IMR-90 (cell line): ENCODE measurements around the gene ATRNL1. TPM values are rescaled to one million over a fixed set of nuclear protein-coding genes. Genes with fewer than 3 reads are reported as not detected.

Experiments used
- ATAC-seq: fragments of 200-7000 bp; cut with Tn5 transposase; 2 replicates; pipeline ENCODE4 v1.9.1; 2020; ENCODE audit warnings: low read depth, mild to moderate bottlenecking, moderate library complexity
- BruUV-seq: library from RNA; stranded (reverse); fragments of 400-500 nt; replicated peaks from 2 replicates; lab custom pipeline; 2021; lab: Mats Ljungman, UMichigan
- CTCF ChIA-PET: fragments of 300-600 bp; formaldehyde crosslinking; extraction: SDS; loops from one replicate; lab custom pipeline; 2021; ENCODE audit warnings: antibody characterized with exemption; lab: Yijun Ruan, JAX
- POLR2A ChIA-PET: fragments of 300-600 bp; sonication (Branson Sonifier 250); formaldehyde crosslinking; loops from one replicate; lab custom pipeline; 2022; ENCODE audit warnings: antibody characterized with exemption; ENCODE audit not compliant: unreplicated experiment; lab: Charles Lee
- DNase-seq: peaks from one replicate; pipeline ENCODE4 v3.0.0; 2013
- H2AFZ ChIP-seq: replicated peaks from 2 replicates; pipeline ENCODE3; 2013; ENCODE audit warnings: low read length, mild to moderate bottlenecking; ENCODE audit not compliant: poor library complexity
- H2AK5ac ChIP-seq: 2 replicates; pipeline ENCODE4 v1.6.1; 2013; ENCODE audit warnings: low read depth, low read length, inconsistent platforms
- H2AK9ac ChIP-seq: replicated peaks from 2 replicates; pipeline ENCODE3; 2013; ENCODE audit warnings: mild to moderate bottlenecking, low read depth, low read length, moderate library complexity; ENCODE audit not compliant: poor library complexity
- H2BK120ac ChIP-seq: 2 replicates; pipeline ENCODE4 v1.6.1; 2013; ENCODE audit warnings: low read depth, low read length, inconsistent platforms
- H2BK15ac ChIP-seq: 3 replicates; pipeline ENCODE4 v1.6.1; 2013; ENCODE audit warnings: low read depth, low read length, inconsistent platforms
- H2BK20ac ChIP-seq: 2 replicates; pipeline ENCODE4 v1.6.1; 2013; ENCODE audit warnings: low read depth, mild to moderate bottlenecking, inconsistent platforms, low read length, moderate library complexity
- H2BK5ac ChIP-seq: 2 replicates; pipeline ENCODE4 v1.6.1; 2013; ENCODE audit warnings: mild to moderate bottlenecking, low read depth, low read length, inconsistent platforms; ENCODE audit not compliant: poor library complexity, severe bottlenecking
- H3K14ac ChIP-seq: replicated peaks from 2 replicates; pipeline ENCODE4 v1.6.1; 2013; ENCODE audit warnings: low read depth, low read length, inconsistent platforms
- H3K18ac ChIP-seq: 2 replicates; pipeline ENCODE4 v1.6.1; 2013; ENCODE audit warnings: low read depth, low read length, control low read depth
- H3K23ac ChIP-seq: 2 replicates; pipeline ENCODE4 v1.6.1; 2013; ENCODE audit warnings: low read depth, low read length, inconsistent platforms
- H3K27ac ChIP-seq: 2 replicates; pipeline ENCODE4 v1.5.1; 2013; ENCODE audit warnings: mild to moderate bottlenecking, control low read depth, low read length; ENCODE audit not compliant: insufficient read depth
- H3K27me3 ChIP-seq: 2 replicates; pipeline ENCODE4 v1.6.1; 2013; ENCODE audit warnings: low read length; ENCODE audit not compliant: control insufficient read depth, insufficient read depth
- H3K36me3 ChIP-seq: 2 replicates; pipeline ENCODE4 v1.6.1; 2013; ENCODE audit warnings: low read length, mixed read lengths; ENCODE audit not compliant: control insufficient read depth, insufficient read depth
- H3K4ac ChIP-seq: 2 replicates; pipeline ENCODE4 v1.6.1; 2013; ENCODE audit warnings: low read depth, low read length, inconsistent platforms
- H3K4me1 ChIP-seq: 2 replicates; pipeline ENCODE4 v1.6.1; 2013; ENCODE audit warnings: low read length, mixed read lengths; ENCODE audit not compliant: control insufficient read depth, insufficient read depth
- H3K4me2 ChIP-seq: 2 replicates; pipeline ENCODE4 v1.6.1; 2013; ENCODE audit warnings: low read depth, mild to moderate bottlenecking, control low read depth, low read length, moderate library complexity
- H3K4me3 ChIP-seq: 2 replicates; pipeline ENCODE4 v1.5.1; 2013; ENCODE audit warnings: low read depth, mild to moderate bottlenecking, control low read depth, low read length, moderate library complexity; ENCODE audit not compliant: insufficient read depth
- H3K56ac ChIP-seq: 2 replicates; pipeline ENCODE4 v1.6.1; 2013; ENCODE audit warnings: low read length, inconsistent platforms; ENCODE audit not compliant: insufficient read depth; ENCODE audit errors: extremely low read depth
- H3K79me1 ChIP-seq, 2 experiments: 2 replicates each; pipeline ENCODE4 v1.6.1; 2013; ENCODE audit warnings: low read length in 2 of 2, inconsistent platforms in 1 of 2, low read depth in 1 of 2
- H3K9ac ChIP-seq: 2 replicates; pipeline ENCODE4 v1.6.1; 2013; ENCODE audit warnings: low read depth, low read length, control low read depth
- H3K9me1 ChIP-seq: 2 replicates; pipeline ENCODE4 v1.6.1; 2013; ENCODE audit warnings: low read length, inconsistent platforms; ENCODE audit not compliant: insufficient read depth
- H3K9me3 ChIP-seq: 2 replicates; pipeline ENCODE4 v1.6.1; 2013; ENCODE audit warnings: low read length; ENCODE audit not compliant: control insufficient read depth, insufficient read depth
- H4K20me1 ChIP-seq: 2 replicates; pipeline ENCODE4 v1.6.1; 2013; ENCODE audit warnings: low read length, inconsistent platforms; ENCODE audit not compliant: insufficient read depth
- H4K5ac ChIP-seq: 2 replicates; pipeline ENCODE4 v1.6.1; 2013; ENCODE audit warnings: mild to moderate bottlenecking, low read depth, low read length, control low read depth
- H4K8ac ChIP-seq, 2 experiments: 2 replicates each; pipeline ENCODE4 v1.6.1; 2013; ENCODE audit warnings: low read depth in 2 of 2, low read length in 2 of 2, control low read depth in 1 of 2, inconsistent platforms in 1 of 2
- H4K91ac ChIP-seq: 2 replicates; pipeline ENCODE4 v1.6.1; 2013; ENCODE audit warnings: low read depth, low read length, inconsistent platforms; ENCODE audit not compliant: insufficient read depth
- FOS ChIP-seq: fragments of 150-350 bp; IDR thresholded peaks from 2 replicates; pipeline ENCODE4 v1.6.1; 2016; ENCODE audit warnings: low read depth, low read length
- RAD21 ChIP-seq: IDR thresholded peaks from 2 replicates; pipeline ENCODE4 v1.6.1; 2012; ENCODE audit warnings: low read length, improper control_type of control experiment
- WGBS, 2 experiments: methylation state at CpG; one replicate each; pipeline versions ENCODE4 v1.1.5 to v1.1.7; 2013; ENCODE audit warnings: missing lambda C conversion rate in 2 of 2; ENCODE audit not compliant: insufficient read length in 1 of 2; ENCODE audit errors: extremely low coverage in 2 of 2; 5-methylcytosine and 5-hydroxymethylcytosine counted together
- dilution Hi-C: fragments of 300-500 bp; cut with HindIII; formaldehyde crosslinking; loops from one replicate; pipeline ENCODE4 v1.14.3; 2018; ENCODE audit warnings: low sequenced_read_pairs; ENCODE audit not compliant: unreplicated experiment
- in situ Hi-C: fragments of 300-500 bp; cut with MboI; formaldehyde crosslinking; loops from 3 replicates; pipeline ENCODE4 v1.14.3; 2019; ENCODE audit warnings: low sequenced_read_pairs, inconsistent platforms, mixed read lengths
- intact Hi-C: fragments of 100-400 bp; cut with micrococcal nuclease; formaldehyde crosslinking; loops from 2 replicates; pipeline ENCODE4 v1.10.0; 2022
- polyA plus RNA-seq, 3 experiments: library from polyadenylated mRNA; depleted of rRNA; stranded (reverse); fragments of >200 nt; gene quantifications; 2 replicates each; pipeline ENCODE4 v1.2.3, GENCODE V29; 2012; ENCODE audit warnings: low replicate concordance in 1 of 3
- total RNA-seq: library from RNA; depleted of rRNA; stranded (reverse); fragments of >200 nt; gene quantifications from 2 replicates; pipeline ENCODE4 v1.2.3, GENCODE V29; 2012

ATRNL1 gene
- total and polyA plus RNA-seq, 2 of the 4 experiments (the other 2 are of a cell fraction): 0.18 to 0.19 TPM

GRCh38 chr10:115219203-115219602 lies 126.0 kb downstream of the ATRNL1 start:
- no peak overlapping the region for H2BK20ac ChIP-seq
- H3K27ac ChIP-seq: no peak overlapping the region
- H4K5ac ChIP-seq: no peak overlapping the region
- DNase-seq: no peak
- H4K91ac ChIP-seq: no peak overlapping the region
- ChIA-PET POLR2A (no interaction called here), CTCF (no interaction called here)
- H2AK9ac ChIP-seq: no peak overlapping the region
- no peaks in the 10 kb centered on the region for H3K9me3 ChIP-seq
- H3K4me3 ChIP-seq: no peak overlapping the region
- H2BK120ac ChIP-seq: no peak overlapping the region
- H2AK5ac ChIP-seq: no peak overlapping the region
- no peak overlapping the region for H3K4ac ChIP-seq
- ATAC-seq: no peak
- no CpG with 5 or more reads among the region's 3 CpGs for WGBS, 2 experiments
- in situ Hi-C loops (no loop called here), dilution Hi-C loops (no loop called here), intact Hi-C loops (no loop called here)
- H3K9ac ChIP-seq: no peak overlapping the region
- H2BK5ac ChIP-seq: no peak overlapping the region
- no peaks in the 10 kb centered on the region for H3K79me1 ChIP-seq
- H2AFZ ChIP-seq: no peak overlapping the region
- no peaks in the 10 kb centered on the region for H3K9me1 ChIP-seq
- no peak overlapping the region for H3K23ac ChIP-seq
- H3K4me2 ChIP-seq: no peak overlapping the region
- no TSS peak for BruUV-seq
- H3K36me3 ChIP-seq: no peaks in the 10 kb centered on the region
- no peaks in the 10 kb centered on the region for H4K20me1 ChIP-seq
- no peak overlapping the region for H2BK15ac ChIP-seq
- no peak overlapping the region for H3K56ac ChIP-seq
- no peak overlapping the region for H3K18ac ChIP-seq
- H3K14ac ChIP-seq: no peak overlapping the region
- H4K8ac ChIP-seq: no peak overlapping the region
- H3K4me1 ChIP-seq: no peaks in the 10 kb centered on the region
- no peak for TF ChIP-seq FOS
- TF ChIP-seq RAD21: no peak
- no peaks in the 10 kb centered on the region for H3K27me3 ChIP-seq
